A549 (cell line): Measurements from ENCODE around the gene EFHD2. TPM values are rescaled to one million over a fixed set of nuclear protein-coding genes. Genes with fewer than 3 reads are reported as not detected.
"Not testable (repeated sequence)": the region's sequence is repeated elsewhere in the genome, so short reads cannot be mapped to it uniquely, and the experiment has no call there.

Source experiments
- ATAC-seq, 2 experiments: fragments of 200-7000 bp in 1 of 2; fragments of >200 bp in 1 of 2; cut with Nextera tagmentation in 1 of 2; cut with Tn5 transposase in 1 of 2; 3 replicates each; pipeline versions ENCODE4 v1.8.0 to v1.9.1; 2018 to 2020; ENCODE audit warnings: mild to moderate bottlenecking in 1 of 2, moderate library complexity in 1 of 2
- CTCF ChIA-PET: fragments of 300-600 bp; sonication (Branson Sonifier 250); formaldehyde crosslinking; extraction: SDS; loops from one replicate; lab custom pipeline; 2021; ENCODE audit warnings: antibody characterized with exemption, inconsistent platforms; lab: Yijun Ruan, JAX
- POLR2A ChIA-PET: fragments of 350-600 bp; formaldehyde crosslinking; extraction: SDS; loops from one replicate; lab custom pipeline; 2021; ENCODE audit warnings: antibody characterized with exemption, inconsistent platforms; lab: Yijun Ruan, JAX
- DNase-seq, 2 experiments: peaks; one replicate each; pipeline versions ENCODE4 v3.0.0 to v3.0.0-alpha.2; 2011 to 2016; ENCODE audit warnings: low read depth in 1 of 2, low spot score in 1 of 2
- FAIRE-seq: peaks from 2 replicates; lab custom pipeline; 2011; peaks lifted over from hg19 to GRCh38; lab: Jason Lieb, UNC
- H3K27ac ChIP-seq, 2 experiments: fragments of >200 bp; sonication (Bioruptor Twin); formaldehyde crosslinking; 3 replicates each; pipeline ENCODE4 v1.5.1; 2016 to 2017
- H3K4me1 ChIP-seq: fragments of >200 bp; sonication (Bioruptor Twin); formaldehyde crosslinking; 3 replicates; pipeline ENCODE4 v1.6.1; 2016
- H3K4me2 ChIP-seq: fragments of >200 bp; sonication (Bioruptor Twin); formaldehyde crosslinking; 3 replicates; pipeline ENCODE4 v1.6.1; 2016
- H3K4me3 ChIP-seq: fragments of >200 bp; sonication (Bioruptor Twin); formaldehyde crosslinking; 3 replicates; pipeline ENCODE4 v1.5.1; 2016
- H3K9me3 ChIP-seq: fragments of >200 bp; sonication (Bioruptor Twin); formaldehyde crosslinking; 3 replicates; pipeline ENCODE4 v1.6.1; 2016
- CBX8 ChIP-seq: fragments of 200-600 bp; sonication (generic); IDR thresholded peaks from 2 replicates; pipeline ENCODE4 v1.6.1; 2016
- CEBPB ChIP-seq, 2 experiments: fragments of >200 bp in 1 of 2; sonication (Bioruptor Twin) in 1 of 2; formaldehyde crosslinking in 1 of 2; IDR thresholded peaks; 2 replicates each; pipeline ENCODE4 v1.6.1; 2012 to 2016
- CHD2 ChIP-seq: fragments of 150-350 bp; IDR thresholded peaks from 2 replicates; pipeline ENCODE4 v1.6.1; 2014; ENCODE audit warnings: low read length; ENCODE audit not compliant: partially characterized antibody
- CHD4 ChIP-seq: fragments of 200-600 bp; sonication (generic); IDR thresholded peaks from 2 replicates; pipeline ENCODE4 v1.6.1; 2016; ENCODE audit warnings: antibody characterized with exemption, mild to moderate bottlenecking, borderline replicate concordance
- EP300 ChIP-seq, 2 experiments: fragments of >200 bp; sonication (Bioruptor Twin); formaldehyde crosslinking; IDR thresholded peaks; 2 replicates in 1 of 2; 3 replicates in 1 of 2; pipeline ENCODE4 v1.6.1; 2016 to 2017
- FOSL2 ChIP-seq, 2 experiments: fragments of 450-650 bp in 1 of 2; fragments of >200 bp in 1 of 2; sonication (Bioruptor Twin) in 1 of 2; formaldehyde crosslinking; IDR thresholded peaks; 2 replicates each; pipeline versions ENCODE4 v1.5.0 to v1.6.1; 2016 to 2020; ENCODE audit warnings: mild to moderate bottlenecking in 1 of 2, moderate library complexity in 1 of 2
- FOXS1 ChIP-seq: fragments of 250-450 bp; sonication (Bioruptor Pico); IDR thresholded peaks from 2 replicates; pipeline ENCODE4 v1.5.0; 2020; ENCODE audit warnings: mild to moderate bottlenecking, moderate library complexity
- GATA3 ChIP-seq: IDR thresholded peaks from 2 replicates; pipeline ENCODE4 v1.6.1; 2012; ENCODE audit warnings: borderline replicate concordance
- HDAC2 ChIP-seq: fragments of 200-600 bp; sonication (generic); IDR thresholded peaks from 2 replicates; pipeline ENCODE4 v1.6.1; 2016
- HOXA7 ChIP-seq: fragments of 250-450 bp; sonication (Bioruptor Pico); IDR thresholded peaks from 2 replicates; pipeline ENCODE4 v1.5.0; 2020; ENCODE audit warnings: mild to moderate bottlenecking, moderate library complexity
- HOXB13 ChIP-seq: fragments of 250-450 bp; sonication (Bioruptor Pico); IDR thresholded peaks from 2 replicates; pipeline ENCODE4 v1.5.0; 2020; ENCODE audit warnings: low read depth, mild to moderate bottlenecking, moderate library complexity
- HOXB5 ChIP-seq: fragments of 250-450 bp; sonication (Bioruptor Pico); IDR thresholded peaks from 2 replicates; pipeline ENCODE4 v1.5.0; 2020; ENCODE audit warnings: mild to moderate bottlenecking, moderate library complexity
- JUN ChIP-seq, 2 experiments: fragments of >200 bp; sonication (Bioruptor Twin); formaldehyde crosslinking; IDR thresholded peaks; 2 replicates in 1 of 2; 3 replicates in 1 of 2; pipeline ENCODE4 v1.6.1; 2016 to 2017
- JUNB ChIP-seq: fragments of >200 bp; sonication (Bioruptor Twin); formaldehyde crosslinking; IDR thresholded peaks from 2 replicates; pipeline ENCODE4 v1.6.1; 2016
- MAZ ChIP-seq: fragments of 150-350 bp; IDR thresholded peaks from 2 replicates; pipeline ENCODE4 v1.6.1; 2014; ENCODE audit warnings: antibody characterized with exemption, low read depth, low read length, borderline replicate concordance
- NPAS2 ChIP-seq: fragments of 250-450 bp; sonication (Bioruptor Pico); IDR thresholded peaks from 2 replicates; pipeline ENCODE4 v1.8.0; 2022; ENCODE audit warnings: mild to moderate bottlenecking, moderate library complexity, borderline replicate concordance
- PHF8 ChIP-seq: fragments of 200-600 bp; sonication (generic); IDR thresholded peaks from 2 replicates; pipeline ENCODE4 v1.6.1; 2016; ENCODE audit warnings: low read depth, mild to moderate bottlenecking, antibody characterized with exemption, moderate library complexity, borderline replicate concordance
- POLR2AphosphoS2 ChIP-seq: conservative IDR thresholded peaks from 2 replicates; pipeline ENCODE4 v1.6.1; 2012; ENCODE audit warnings: low read length, improper control_type of control experiment, inconsistent platforms
- RCOR1 ChIP-seq: fragments of 150-350 bp; IDR thresholded peaks from 2 replicates; pipeline ENCODE4 v1.6.1; 2014; ENCODE audit warnings: antibody characterized with exemption, low read length, low read depth
- RNF2 ChIP-seq: fragments of 200-600 bp; sonication (generic); IDR thresholded peaks from 2 replicates; pipeline ENCODE4 v1.6.1; 2016; ENCODE audit warnings: low read depth, mild to moderate bottlenecking, antibody characterized with exemption, moderate library complexity, borderline replicate concordance
- ZNF302 ChIP-seq: fragments of 250-450 bp; sonication (Bioruptor Pico); IDR thresholded peaks from 2 replicates; pipeline ENCODE4 v1.9.0; 2021; ENCODE audit warnings: inconsistent platforms, mild to moderate bottlenecking, moderate library complexity
- WGBS: methylation state at CpG from one replicate; pipeline ENCODE4 v1.1.6; 2017; ENCODE audit errors: missing lambda C conversion rate; 5-methylcytosine and 5-hydroxymethylcytosine counted together
- polyA plus RNA-seq, 4 experiments: library from polyadenylated mRNA; depleted of rRNA in 3 of 4; stranded (reverse); fragments of >200 nt; fragmentation: RNase III in 1 of 4; extraction: RNeasy Plus Mini Kit Qiagen cat#74134 plus additional on column Dnase treatment in 1 of 4; gene quantifications; 2 replicates in 3 of 4; 3 replicates in 1 of 4; pipeline ENCODE4 v1.2.3, GENCODE V29; 2011 to 2017
- TF ChIP-seq, protein P1 (sequence below): fragments of >200 bp; sonication (Bioruptor Twin); formaldehyde crosslinking; IDR thresholded peaks from 2 replicates; pipeline ENCODE4 v1.6.1; 2016
- TF ChIP-seq, protein P2 (sequence below): IDR thresholded peaks from 2 replicates; pipeline ENCODE4 v1.6.1; 2012
- TF ChIP-seq, protein P3 (sequence below): fragments of 450-650 bp; IDR thresholded peaks from 2 replicates; pipeline ENCODE4 v1.6.1; 2014; ENCODE audit warnings: antibody characterized with exemption
- TF ChIP-seq, protein P4 (sequence below): fragments of >200 bp; sonication (Bioruptor Twin); formaldehyde crosslinking; IDR thresholded peaks from 3 replicates; pipeline ENCODE4 v1.6.1; 2016

The EFHD2 gene
- polyA plus RNA-seq, 2 of the 4 experiments (the other 2 are of a cell fraction) = 33.1 to 96.2 TPM

DNA sequence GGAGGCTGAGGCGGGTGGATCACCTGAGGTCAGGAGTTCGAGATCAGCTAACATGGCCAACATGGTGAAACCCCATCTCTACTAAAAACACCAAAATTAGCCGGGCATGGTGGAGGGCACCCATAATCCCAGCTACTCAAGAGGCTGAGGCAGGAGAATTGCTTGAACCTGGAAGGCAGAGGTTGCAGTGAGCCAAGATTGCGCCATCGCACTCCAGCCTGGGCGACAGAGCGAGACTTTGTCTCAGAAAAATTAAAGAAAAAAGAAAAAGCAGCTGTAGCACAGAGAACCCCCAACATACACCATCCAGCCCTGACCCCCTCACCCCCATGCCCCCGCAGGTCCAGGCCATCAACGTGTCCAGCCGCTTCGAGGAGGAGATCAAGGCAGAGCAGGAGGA is 18.6 kb downstream of the EFHD2 start:
- H3K9me3 ChIP-seq, ATAC-seq, POLR2A ChIA-PET, FAIRE-seq, H3K4me3 ChIP-seq, DNase-seq: not testable (repeated sequence)
- CTCF ChIA-PET = interaction anchor here (0.7 to 9.8 kb wide), 9 partner anchors 9 to 277 kb away, joined by 3 to 150 read pairs (median 6); no protein-coding TSS in a partner anchor
- Histone ChIP-seq H3K4me1 (peaks cover 90% of the 10 kb centered on the region), H3K27ac (peak overlapping the region; percentile 97 to 98), H3K4me2 (peak overlapping the region; percentile 81; the same call in 2 of the 3 replicates)
- 87% methylated on average over 11 of the region's 11 CpGs for WGBS
- peak in 1 of 2 experiments; percentile 77; a peak in 2 of 4 replicates for TF ChIP-seq CEBPB (IDR thresholded peaks at IDR 0.05)

DNA sequence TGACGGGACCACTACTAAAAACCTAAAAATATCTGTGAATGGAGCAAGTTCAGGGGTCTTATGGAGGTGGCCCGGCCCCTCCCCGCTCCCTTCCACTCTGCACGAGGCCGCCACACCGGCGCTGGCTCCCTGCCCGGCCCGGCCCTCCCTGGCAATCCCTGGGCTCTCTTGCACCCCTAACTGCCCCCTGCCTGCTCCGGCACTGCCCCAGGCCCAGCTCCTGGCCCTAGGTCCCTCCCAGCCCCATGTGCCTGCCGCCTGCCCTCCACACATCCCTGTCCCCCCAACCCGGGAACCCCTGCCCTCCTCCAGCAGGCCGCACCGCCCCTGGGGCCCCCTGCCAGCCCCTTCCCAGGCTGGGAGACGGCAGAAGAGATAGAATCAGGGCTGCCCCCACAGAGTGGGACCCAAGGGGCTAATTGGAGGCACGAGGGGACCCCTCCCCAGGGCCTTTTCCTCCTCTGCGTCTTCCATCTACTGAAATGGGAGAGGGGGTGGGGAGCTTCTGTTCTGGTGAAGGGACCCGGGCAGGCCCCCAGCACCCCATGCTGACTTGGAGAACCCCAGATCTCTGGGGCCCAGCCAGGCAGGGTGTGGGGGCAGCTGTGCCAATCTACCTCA is 19.2 kb downstream of the EFHD2 start:
- POLR2A ChIA-PET = no interaction called here
- Histone ChIP-seq H3K4me1 (peaks cover 88% of the 10 kb centered on the region), H3K4me3 (no peak overlapping the region), H3K27ac (peak overlapping the region; percentile 97 to 98), H3K9me3 (no peaks in the 10 kb centered on the region), H3K4me2 (no peak overlapping the region)
- DNase-seq (no peak), FAIRE-seq (no peak), ATAC-seq (no peak)
- CTCF ChIA-PET = interaction anchor here (0.7 to 9.8 kb wide), 6 partner anchors 9 to 108 kb away, joined by 3 to 150 read pairs (median 4); no protein-coding TSS in a partner anchor
- TF ChIP-seq EP300 (IDR thresholded peaks at IDR 0.05) = no peak
- WGBS = 85% methylated on average over 8 of the region's 18 CpGs

DNA sequence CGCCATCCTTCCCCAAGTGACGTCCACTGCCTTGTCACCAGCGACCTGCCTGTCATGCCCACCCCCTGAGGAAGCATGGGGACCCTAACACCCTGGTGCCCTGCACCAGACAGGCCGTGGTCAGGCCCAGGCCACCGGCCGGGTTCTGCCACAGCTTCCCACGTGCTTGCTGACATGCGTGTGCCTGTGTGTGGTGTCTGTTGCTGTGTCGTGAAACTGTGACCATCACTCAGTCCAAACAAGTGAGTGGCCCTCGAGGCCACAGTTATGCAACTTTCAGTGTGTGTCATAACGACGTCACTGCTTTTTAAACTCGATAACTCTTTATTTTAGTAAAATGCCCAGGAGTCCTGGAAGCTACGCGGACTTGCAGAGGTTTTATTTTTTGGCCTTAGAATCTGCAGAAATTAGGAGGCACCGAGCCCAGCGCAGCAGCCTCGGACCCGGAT is 20.0 kb downstream of the EFHD2 start:
- POLR2A ChIA-PET = no interaction called here
- H3K4me1 ChIP-seq = peaks cover 80% of the 10 kb centered on the region
- 27% methylated on average over 13 of the region's 19 CpGs for WGBS
- TF ChIP-seq JUN (IDR thresholded peaks at IDR 0.05) = peak in 1 of 2 experiments; percentile 48; a peak in 1 of 5 replicates
- no peak for TF ChIP-seq MAZ
- no peak for TF ChIP-seq CHD2
- TF ChIP-seq, protein P1, sequence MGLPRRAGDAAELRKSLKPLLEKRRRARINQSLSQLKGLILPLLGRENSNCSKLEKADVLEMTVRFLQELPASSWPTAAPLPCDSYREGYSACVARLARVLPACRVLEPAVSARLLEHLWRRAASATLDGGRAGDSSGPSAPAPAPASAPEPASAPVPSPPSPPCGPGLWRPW = no peak
- peak; percentile 59; the same call in 1 of the 2 replicates for TF ChIP-seq HOXB13 (CRISPR knock-in tag)
- no peak for TF ChIP-seq RCOR1
- TF ChIP-seq, protein P2, sequence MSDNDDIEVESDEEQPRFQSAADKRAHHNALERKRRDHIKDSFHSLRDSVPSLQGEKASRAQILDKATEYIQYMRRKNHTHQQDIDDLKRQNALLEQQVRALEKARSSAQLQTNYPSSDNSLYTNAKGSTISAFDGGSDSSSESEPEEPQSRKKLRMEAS = peak; percentile 63
- no peak for TF ChIP-seq POLR2AphosphoS2
- no peak for TF ChIP-seq CBX8
- no peak for TF ChIP-seq PHF8
- TF ChIP-seq FOXS1 = no peak
- TF ChIP-seq, protein P3, sequence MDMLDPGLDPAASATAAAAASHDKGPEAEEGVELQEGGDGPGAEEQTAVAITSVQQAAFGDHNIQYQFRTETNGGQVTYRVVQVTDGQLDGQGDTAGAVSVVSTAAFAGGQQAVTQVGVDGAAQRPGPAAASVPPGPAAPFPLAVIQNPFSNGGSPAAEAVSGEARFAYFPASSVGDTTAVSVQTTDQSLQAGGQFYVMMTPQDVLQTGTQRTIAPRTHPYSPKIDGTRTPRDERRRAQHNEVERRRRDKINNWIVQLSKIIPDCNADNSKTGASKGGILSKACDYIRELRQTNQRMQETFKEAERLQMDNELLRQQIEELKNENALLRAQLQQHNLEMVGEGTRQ = no peak
- no peak for TF ChIP-seq FOSL2 (IDR thresholded peaks at IDR 0.05)
- peak; percentile 54 for TF ChIP-seq FOSL2 (CRISPR knock-in tag; IDR thresholded peaks at IDR 0.05)
- TF ChIP-seq, protein P4, sequence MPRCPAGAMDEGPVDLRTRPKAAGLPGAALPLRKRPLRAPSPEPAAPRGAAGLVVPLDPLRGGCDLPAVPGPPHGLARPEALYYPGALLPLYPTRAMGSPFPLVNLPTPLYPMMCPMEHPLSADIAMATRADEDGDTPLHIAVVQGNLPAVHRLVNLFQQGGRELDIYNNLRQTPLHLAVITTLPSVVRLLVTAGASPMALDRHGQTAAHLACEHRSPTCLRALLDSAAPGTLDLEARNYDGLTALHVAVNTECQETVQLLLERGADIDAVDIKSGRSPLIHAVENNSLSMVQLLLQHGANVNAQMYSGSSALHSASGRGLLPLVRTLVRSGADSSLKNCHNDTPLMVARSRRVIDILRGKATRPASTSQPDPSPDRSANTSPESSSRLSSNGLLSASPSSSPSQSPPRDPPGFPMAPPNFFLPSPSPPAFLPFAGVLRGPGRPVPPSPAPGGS = no peak
- no peak for TF ChIP-seq HDAC2
- TF ChIP-seq JUNB = 0 out of 2 replicates have a peak, but pooled peaks have one; percentile 19
- TF ChIP-seq HOXB5 (CRISPR knock-in tag) = 0 out of 2 replicates have a peak, but pooled peaks have one; percentile 59
- no peak for TF ChIP-seq GATA3
- TF ChIP-seq HOXA7 (CRISPR knock-in tag) = 0 out of 2 replicates have a peak, but pooled peaks have one; percentile 28
- no peak for TF ChIP-seq CHD4
- no peak for TF ChIP-seq RNF2
- peak; percentile 52 to 87; a peak in 3 of 4 replicates for TF ChIP-seq CEBPB (IDR thresholded peaks at IDR 0.05)
- TF ChIP-seq EP300 (IDR thresholded peaks at IDR 0.05) = peak in 1 of 2 experiments; percentile 37; a peak in 2 of 5 replicates
- TF ChIP-seq NPAS2 = no peak
- no peak for TF ChIP-seq ZNF302 (CRISPR knock-in tag)
- TF ChIP-seq, all 56 proteins: peak for 9
- Histone ChIP-seq H3K4me3 (no peak overlapping the region), H3K27ac (peak overlapping the region; percentile 97 to 98), H3K4me2 (peak overlapping the region; percentile 49), H3K9me3 (no peaks in the 10 kb centered on the region)
- DNase-seq (peak in 1 of 2 experiments; percentile 69), ATAC-seq (no peak), FAIRE-seq (no peak)
- CTCF ChIA-PET = interaction anchor here (0.7 to 9.8 kb wide), 5 partner anchors 28 to 126 kb away, joined by 3 to 150 read pairs (median 5); no protein-coding TSS in a partner anchor
